ENCODE data around the gene ETNK1. TPM values are rescaled to one million over a fixed set of nuclear protein-coding genes. Genes with fewer than 3 reads are reported as not detected.
A peak's percentile ranks its signal among the peaks of the same experiment; 100 is the strongest.

The ETNK1 gene, protein sequence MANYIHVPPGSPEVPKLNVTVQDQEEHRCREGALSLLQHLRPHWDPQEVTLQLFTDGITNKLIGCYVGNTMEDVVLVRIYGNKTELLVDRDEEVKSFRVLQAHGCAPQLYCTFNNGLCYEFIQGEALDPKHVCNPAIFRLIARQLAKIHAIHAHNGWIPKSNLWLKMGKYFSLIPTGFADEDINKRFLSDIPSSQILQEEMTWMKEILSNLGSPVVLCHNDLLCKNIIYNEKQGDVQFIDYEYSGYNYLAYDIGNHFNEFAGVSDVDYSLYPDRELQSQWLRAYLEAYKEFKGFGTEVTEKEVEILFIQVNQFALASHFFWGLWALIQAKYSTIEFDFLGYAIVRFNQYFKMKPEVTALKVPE
- 10 to 100 TPM; 54.9 to 55.2 TPM for total RNA-seq

DNA sequence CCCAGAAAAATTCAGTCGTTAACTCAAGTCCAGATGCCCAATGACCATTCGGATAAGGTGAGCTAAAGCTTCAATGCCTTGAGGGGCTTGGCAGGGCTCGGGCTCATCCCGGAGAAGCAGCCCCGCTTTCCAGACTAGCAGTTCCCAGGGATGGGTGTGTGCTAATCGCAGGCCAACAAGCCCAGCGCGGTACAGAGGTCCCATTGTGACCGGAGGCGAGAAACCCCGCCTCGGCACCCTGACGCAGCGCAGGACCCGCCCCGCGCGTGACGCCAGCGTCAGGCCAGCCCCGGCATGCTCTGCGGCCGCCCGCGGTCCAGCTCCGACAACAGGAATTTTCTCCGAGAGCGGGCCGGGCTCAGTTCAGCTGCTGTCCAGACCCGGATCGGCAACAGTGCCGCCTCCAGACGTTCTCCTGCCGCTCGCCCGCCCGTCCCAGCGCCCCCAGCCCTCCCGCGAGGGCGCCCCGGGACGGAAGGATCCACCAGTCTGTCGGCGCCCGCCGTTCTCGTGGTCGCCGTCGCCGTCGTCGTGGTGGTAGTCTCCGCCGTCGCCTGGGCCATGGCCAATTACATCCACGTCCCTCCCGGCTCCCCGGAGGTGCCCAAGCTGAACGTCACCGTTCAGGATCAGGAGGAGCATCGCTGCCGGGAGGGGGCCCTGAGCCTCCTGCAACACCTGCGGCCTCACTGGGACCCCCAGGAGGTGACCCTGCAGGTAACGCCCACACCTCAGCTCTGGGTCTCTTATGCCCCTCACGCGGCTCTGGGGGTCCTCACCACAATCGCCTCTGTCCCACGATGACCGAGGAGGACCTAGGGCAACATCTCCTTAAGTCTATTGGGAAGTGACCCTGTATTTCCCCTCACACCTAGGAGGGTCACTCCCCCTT lies at the start of gene ETNK1:
Gene ETNK1 (plus strand): TSS at position 302 of the 892 bp plus-strand sequence. CDS start 260 bp downstream, at position 562.
- Mint-ChIP-seq H3K9me3 (no peaks in the 10 kb centered on the region), H3K4me3 (peak within 1 kb of the TSS; percentile 100), H3K27ac (peak within 1 kb of the TSS; percentile 94), H3K36me3 (ENCODE audit: low read depth) (peaks cover 13% of the 10 kb centered on the region), H3K4me1 (ENCODE audit: low read depth) (peaks cover 33% of the 10 kb centered on the region), H3K27me3 (peaks cover 4% of the 10 kb centered on the region)
- ATAC-seq (peak; percentile 98), DNase-seq (peak; percentile 89)
- TF ChIP-seq, protein P1, sequence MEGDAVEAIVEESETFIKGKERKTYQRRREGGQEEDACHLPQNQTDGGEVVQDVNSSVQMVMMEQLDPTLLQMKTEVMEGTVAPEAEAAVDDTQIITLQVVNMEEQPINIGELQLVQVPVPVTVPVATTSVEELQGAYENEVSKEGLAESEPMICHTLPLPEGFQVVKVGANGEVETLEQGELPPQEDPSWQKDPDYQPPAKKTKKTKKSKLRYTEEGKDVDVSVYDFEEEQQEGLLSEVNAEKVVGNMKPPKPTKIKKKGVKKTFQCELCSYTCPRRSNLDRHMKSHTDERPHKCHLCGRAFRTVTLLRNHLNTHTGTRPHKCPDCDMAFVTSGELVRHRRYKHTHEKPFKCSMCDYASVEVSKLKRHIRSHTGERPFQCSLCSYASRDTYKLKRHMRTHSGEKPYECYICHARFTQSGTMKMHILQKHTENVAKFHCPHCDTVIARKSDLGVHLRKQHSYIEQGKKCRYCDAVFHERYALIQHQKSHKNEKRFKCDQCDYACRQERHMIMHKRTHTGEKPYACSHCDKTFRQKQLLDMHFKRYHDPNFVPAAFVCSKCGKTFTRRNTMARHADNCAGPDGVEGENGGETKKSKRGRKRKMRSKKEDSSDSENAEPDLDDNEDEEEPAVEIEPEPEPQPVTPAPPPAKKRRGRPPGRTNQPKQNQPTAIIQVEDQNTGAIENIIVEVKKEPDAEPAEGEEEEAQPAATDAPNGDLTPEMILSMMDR (IDR thresholded peaks at IDR 0.05), result no peak
- ChIA-PET CTCF (interaction anchor here (1.9 to 2.2 kb wide), 2 partner anchors 46 to 81 kb away, joined by 5 to 8 read pairs; partner anchors contain the start of gene C2CD5), POLR2A (interaction anchor here (0.8 to 1.7 kb wide), 7 partner anchors 15 to 968 kb away, joined by 3 to 11 read pairs (median 4); partner anchors contain the start of gene C2CD5)
- intact Hi-C loops (cut with micrococcal nuclease), result loop anchor here (2.0 to 5.0 kb wide), 2 partner anchors 83 to 104 kb away; partner anchors contain the start of gene C2CD5

DNA sequence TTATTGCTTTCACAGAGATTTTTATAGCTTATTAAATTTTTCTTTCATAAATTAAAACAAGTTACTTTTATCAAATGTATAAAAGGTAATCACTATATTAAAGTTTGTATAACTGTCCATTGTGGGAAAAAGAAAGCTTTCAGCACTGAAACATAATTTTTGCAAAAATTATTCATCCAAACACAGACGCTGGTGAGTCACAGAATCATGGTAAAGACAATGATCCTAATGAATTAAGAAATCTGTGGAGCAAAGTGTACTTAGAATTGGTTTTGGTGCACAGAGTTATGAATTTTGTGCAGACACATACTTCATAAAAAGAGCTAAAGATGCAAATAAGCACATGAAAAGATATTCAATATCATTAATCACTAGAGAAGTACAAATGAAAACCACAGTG lies 48.9 kb upstream of the ETNK1 start:
- H3K4me1 Mint-ChIP-seq (ENCODE audit: low read depth), result no peaks in the 10 kb centered on the region
- no peak overlapping the region for H3K27ac Mint-ChIP-seq
- no peaks in the 10 kb centered on the region for H3K36me3 Mint-ChIP-seq (ENCODE audit: low read depth)
- ChIA-PET POLR2A (no interaction called here), CTCF (no interaction called here)
- intact Hi-C loops (cut with micrococcal nuclease), result no loop called here
- no peak for ATAC-seq
- peaks cover 1% of the 10 kb centered on the region for H3K27me3 Mint-ChIP-seq
- H3K4me3 Mint-ChIP-seq, result no peak overlapping the region
- no peaks in the 10 kb centered on the region for H3K9me3 Mint-ChIP-seq
- TF ChIP-seq, protein P1 (IDR thresholded peaks at IDR 0.05), result no peak
- no peak for DNase-seq

DNA sequence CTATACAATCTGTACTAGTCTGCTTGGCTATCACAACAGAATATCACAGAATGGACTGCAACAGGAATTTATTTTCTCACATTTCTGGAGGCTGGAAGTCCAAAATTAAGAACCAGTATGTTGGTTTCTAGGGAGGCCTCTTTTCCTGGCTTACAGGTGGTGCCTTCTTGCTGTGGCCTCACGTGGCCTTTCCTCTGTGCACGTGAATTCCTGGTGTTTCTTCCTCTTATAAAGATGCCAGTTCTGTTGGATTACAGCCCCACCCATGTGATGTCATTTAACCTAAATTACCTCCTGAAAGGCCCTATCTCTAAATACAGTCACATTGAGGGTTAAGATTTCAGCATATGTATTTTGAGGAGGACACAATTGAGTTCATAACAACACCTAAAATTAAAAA lies 48.5 kb upstream of the ETNK1 start:
- Mint-ChIP-seq H3K4me1 (ENCODE audit: low read depth) (no peaks in the 10 kb centered on the region), H3K27ac (no peak overlapping the region), H3K4me3 (no peak overlapping the region), H3K27me3 (peaks cover 1% of the 10 kb centered on the region), H3K36me3 (ENCODE audit: low read depth) (no peaks in the 10 kb centered on the region), H3K9me3 (no peaks in the 10 kb centered on the region)
- intact Hi-C loops (cut with micrococcal nuclease), result no loop called here
- TF ChIP-seq, protein P1 (IDR thresholded peaks at IDR 0.05), result no peak
- ChIA-PET POLR2A (no interaction called here), CTCF (no interaction called here)
- ATAC-seq (no peak), DNase-seq (no peak)

DNA sequence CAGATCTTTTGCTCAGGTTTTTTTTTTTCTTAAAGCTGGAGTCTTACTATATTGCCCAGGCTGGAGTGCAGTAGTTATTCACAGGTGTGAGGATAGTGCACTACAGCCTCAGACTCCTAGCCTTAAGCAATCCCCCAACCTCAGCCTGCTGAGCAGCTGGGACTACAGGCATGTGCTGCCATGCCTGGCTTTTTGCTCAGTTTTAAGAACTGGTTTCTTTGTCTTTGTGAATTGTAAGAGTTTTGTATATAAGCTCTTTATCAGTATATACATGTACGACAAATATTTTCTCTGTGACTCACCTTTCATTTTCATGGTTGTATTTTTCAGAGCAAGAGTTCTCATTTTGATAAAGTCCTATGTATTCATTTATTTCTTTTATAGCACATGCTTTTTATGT lies 47.3 kb upstream of the ETNK1 start:
- TF ChIP-seq, protein P1 (IDR thresholded peaks at IDR 0.05), result no peak
- Mint-ChIP-seq H3K9me3 (no peaks in the 10 kb centered on the region), H3K36me3 (ENCODE audit: low read depth) (no peaks in the 10 kb centered on the region), H3K4me1 (ENCODE audit: low read depth) (no peaks in the 10 kb centered on the region), H3K27ac (no peak overlapping the region), H3K4me3 (no peak overlapping the region), H3K27me3 (peaks cover 1% of the 10 kb centered on the region)
- CTCF ChIA-PET, result no interaction called here
- ATAC-seq (no peak), DNase-seq (no peak)
- POLR2A ChIA-PET, result no interaction called here
- intact Hi-C loops (cut with micrococcal nuclease), result no loop called here
